ENCODE results near the gene CWC22. TPM values are rescaled to one million over a fixed set of nuclear protein-coding genes. Genes with fewer than 3 reads are reported as not detected.
"Not testable (repeated sequence)": the region's sequence is repeated elsewhere in the genome, so short reads cannot be mapped to it uniquely, and the experiment has no call there.

CWC22 gene
- total RNA-seq, 2 experiments from 2014 or later = 21.1 to 23.6 TPM

- Mint-ChIP-seq H3K36me3 (peaks cover 37% of the 10 kb centered on the region), H3K27ac (peak overlapping the region; percentile 38), H3K9me3 (no peaks in the 10 kb centered on the region), H3K4me3 (no peak overlapping the region), H3K27me3 (no peaks in the 10 kb centered on the region), H3K4me1 (ENCODE audit: low read depth) (peaks cover 6% of the 10 kb centered on the region)
- intact Hi-C loops (cut with micrococcal nuclease) = loop anchor here (5.0 kb wide), 1 partner anchor 44 kb away; the partner anchor contains the start of gene CWC22
- ChIA-PET CTCF (no interaction called here), POLR2A (no interaction called here)
- DNase-seq = no peak
These were observed 43.5 kb downstream of the CWC22 start for GRCh38 chr2:179963626-179964025.

DNA sequence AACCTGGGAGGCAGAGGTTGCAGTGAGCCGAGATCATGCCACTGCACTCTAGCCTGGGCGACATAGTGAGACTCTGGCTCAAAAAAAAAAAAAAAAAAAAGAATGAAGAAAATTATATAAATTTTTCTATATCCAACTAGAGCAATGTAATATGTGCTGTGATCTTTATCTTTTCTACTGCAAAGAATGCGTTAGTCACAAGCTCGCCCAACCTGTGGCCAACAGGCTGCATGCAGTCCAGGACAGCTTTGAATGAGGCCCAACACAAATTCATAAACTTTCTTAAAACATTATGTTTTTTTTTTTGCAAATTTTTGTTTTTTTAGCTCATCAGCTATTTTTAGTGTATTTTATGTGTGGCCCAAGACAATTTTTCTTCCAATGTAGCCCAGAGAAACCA, 48.8 kb downstream of the CWC22 start:
- H3K27me3 Mint-ChIP-seq; DNase-seq; H3K27ac Mint-ChIP-seq; POLR2A ChIA-PET; H3K9me3 Mint-ChIP-seq; CTCF ChIA-PET; H3K4me1 Mint-ChIP-seq (ENCODE audit: low read depth); H3K4me3 Mint-ChIP-seq; intact Hi-C loops (cut with micrococcal nuclease): not testable (repeated sequence)
- H3K36me3 Mint-ChIP-seq = peaks cover 20% of the 10 kb centered on the region

- POLR2A ChIA-PET = no interaction called here
- H3K36me3 Mint-ChIP-seq = peaks cover 36% of the 10 kb centered on the region
- intact Hi-C loops (cut with micrococcal nuclease) = no loop called here
These were observed 53.1 kb downstream of the CWC22 start for GRCh38 chr2:179954026-179954425.

GRCh38 chr2:179953359-179953758, 53.7 kb downstream of the CWC22 start:
- Mint-ChIP-seq H3K4me1 (ENCODE audit: low read depth) (no peaks in the 10 kb centered on the region), H3K9me3 (no peaks in the 10 kb centered on the region), H3K36me3 (peaks cover 41% of the 10 kb centered on the region), H3K27me3 (no peaks in the 10 kb centered on the region), H3K27ac (no peak overlapping the region), H3K4me3 (no peak overlapping the region)
- intact Hi-C loops (cut with micrococcal nuclease) = no loop called here
- no peak for DNase-seq
- CTCF ChIA-PET = no interaction called here
- POLR2A ChIA-PET = no interaction called here

More at GRCh38 chr2:179954026-179954425, 53.1 kb downstream of the CWC22 start:
- H3K27me3 Mint-ChIP-seq = no peaks in the 10 kb centered on the region
- CTCF ChIA-PET = no interaction called here
- no peaks in the 10 kb centered on the region for H3K4me1 Mint-ChIP-seq (ENCODE audit: low read depth)
- no peak overlapping the region for H3K4me3 Mint-ChIP-seq
- DNase-seq = no peak
- H3K27ac Mint-ChIP-seq = no peak overlapping the region
- H3K9me3 Mint-ChIP-seq = no peaks in the 10 kb centered on the region

DNA sequence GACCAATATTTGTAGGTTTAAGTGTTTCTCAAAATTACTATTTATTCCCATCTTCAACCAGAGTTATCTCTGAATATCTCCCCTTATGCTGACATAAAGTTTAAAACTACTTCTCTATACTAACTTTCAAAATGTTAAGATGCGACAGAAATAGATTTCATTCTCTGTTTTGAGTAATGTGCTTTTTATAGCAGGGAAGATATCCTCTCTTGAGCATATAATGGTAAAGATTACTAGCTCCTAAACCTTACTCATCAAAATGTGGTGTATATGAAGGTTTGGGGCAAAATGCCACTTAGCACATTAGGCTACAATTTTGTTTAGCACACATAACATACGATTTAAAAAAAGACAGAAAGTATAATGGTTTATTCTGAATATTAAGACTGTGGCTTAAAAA, 54.4 kb downstream of the CWC22 start:
- H3K9me3 Mint-ChIP-seq = no peaks in the 10 kb centered on the region
- H3K36me3 Mint-ChIP-seq = peaks cover 43% of the 10 kb centered on the region
- H3K4me1 Mint-ChIP-seq (ENCODE audit: low read depth) = no peaks in the 10 kb centered on the region
- no peaks in the 10 kb centered on the region for H3K27me3 Mint-ChIP-seq
- intact Hi-C loops (cut with micrococcal nuclease) = no loop called here
- ChIA-PET POLR2A (no interaction called here), CTCF (no interaction called here)
- no peak overlapping the region for H3K27ac Mint-ChIP-seq
- H3K4me3 Mint-ChIP-seq = no peak overlapping the region
- DNase-seq = no peak

GRCh38 chr2:179951680-179952079, 55.4 kb downstream of the CWC22 start:
- no peaks in the 10 kb centered on the region for H3K4me1 Mint-ChIP-seq (ENCODE audit: low read depth)
- H3K4me3 Mint-ChIP-seq = no peak overlapping the region
- no peaks in the 10 kb centered on the region for H3K27me3 Mint-ChIP-seq
- no peak for DNase-seq
- ChIA-PET POLR2A (no interaction called here), CTCF (no interaction called here)
- no peak overlapping the region for H3K27ac Mint-ChIP-seq
- H3K9me3 Mint-ChIP-seq = no peaks in the 10 kb centered on the region
- intact Hi-C loops (cut with micrococcal nuclease) = no loop called here
- H3K36me3 Mint-ChIP-seq = peaks cover 41% of the 10 kb centered on the region

DNA sequence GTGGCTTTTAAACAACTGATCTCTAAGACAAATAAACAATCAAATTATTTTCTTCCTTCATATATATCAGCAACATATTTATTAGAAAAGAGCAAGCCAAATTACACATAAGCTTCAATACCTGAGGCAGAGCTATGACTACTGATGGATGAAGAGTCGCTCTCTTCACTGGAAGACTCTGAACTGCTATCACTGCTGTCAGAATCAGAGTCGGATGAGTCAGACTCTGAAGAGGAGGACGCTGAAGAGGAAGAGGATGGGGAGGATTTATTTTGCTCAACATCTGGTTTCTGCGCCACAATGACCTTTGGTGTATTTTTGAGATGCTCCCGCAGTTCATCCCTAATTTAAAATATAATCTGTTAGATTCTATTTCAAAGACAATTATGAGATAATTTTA, 56.7 kb downstream of the CWC22 start:
- H3K4me3 Mint-ChIP-seq = no peak overlapping the region
- no peak overlapping the region for H3K27ac Mint-ChIP-seq
- no peaks in the 10 kb centered on the region for H3K27me3 Mint-ChIP-seq
- ChIA-PET CTCF (no interaction called here), POLR2A (no interaction called here)
- H3K4me1 Mint-ChIP-seq (ENCODE audit: low read depth) = no peaks in the 10 kb centered on the region
- H3K36me3 Mint-ChIP-seq = peaks cover 43% of the 10 kb centered on the region
- DNase-seq = no peak
- intact Hi-C loops (cut with micrococcal nuclease) = no loop called here
- H3K9me3 Mint-ChIP-seq = no peaks in the 10 kb centered on the region

DNA sequence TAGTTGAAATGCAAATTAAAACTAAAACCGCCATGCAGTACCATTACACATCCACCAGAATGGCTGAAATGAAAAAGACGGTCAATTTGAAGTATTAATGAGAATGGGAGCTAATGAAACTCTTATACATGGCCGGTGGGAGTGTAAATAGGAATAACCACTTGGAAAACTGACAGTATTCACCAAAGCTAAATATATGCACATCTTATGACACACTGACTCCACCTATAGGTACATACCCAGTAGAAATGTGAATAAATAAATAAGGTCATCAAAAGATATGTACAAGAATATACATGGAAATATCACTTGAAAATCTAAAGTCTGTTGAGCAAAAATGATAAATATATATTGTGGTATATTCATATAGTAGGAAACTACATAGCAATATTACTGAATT, 57.7 kb downstream of the CWC22 start:
- H3K9me3 Mint-ChIP-seq = no peaks in the 10 kb centered on the region
- no peak overlapping the region for H3K27ac Mint-ChIP-seq
- H3K4me3 Mint-ChIP-seq = no peak overlapping the region
- no peaks in the 10 kb centered on the region for H3K27me3 Mint-ChIP-seq
- intact Hi-C loops (cut with micrococcal nuclease) = no loop called here
- H3K4me1 Mint-ChIP-seq (ENCODE audit: low read depth) = no peaks in the 10 kb centered on the region
- POLR2A ChIA-PET = no interaction called here
- no peak for DNase-seq
- peaks cover 45% of the 10 kb centered on the region for H3K36me3 Mint-ChIP-seq
- CTCF ChIA-PET = no interaction called here

- H3K27ac Mint-ChIP-seq = no peak overlapping the region
These were observed 59.0 kb downstream of the CWC22 start for GRCh38 chr2:179948058-179948457.

GRCh38 chr2:179946810-179947615, 60.1 kb downstream of the CWC22 start:
- DNase-seq = no peak
- ChIA-PET POLR2A (no interaction called here), CTCF (no interaction called here)
- Mint-ChIP-seq H3K4me1 (ENCODE audit: low read depth) (no peaks in the 10 kb centered on the region), H3K4me3 (no peak overlapping the region), H3K27ac (no peak overlapping the region), H3K27me3 (no peaks in the 10 kb centered on the region), H3K9me3 (no peaks in the 10 kb centered on the region), H3K36me3 (peaks cover 43% of the 10 kb centered on the region)
- intact Hi-C loops (cut with micrococcal nuclease) = no loop called here

More at GRCh38 chr2:179948058-179948457, 59.0 kb downstream of the CWC22 start:
- intact Hi-C loops (cut with micrococcal nuclease) = no loop called here
- Mint-ChIP-seq H3K4me1 (ENCODE audit: low read depth) (no peaks in the 10 kb centered on the region), H3K36me3 (peaks cover 46% of the 10 kb centered on the region), H3K9me3 (no peaks in the 10 kb centered on the region), H3K4me3 (no peak overlapping the region), H3K27me3 (no peaks in the 10 kb centered on the region)
- POLR2A ChIA-PET = no interaction called here
- CTCF ChIA-PET = no interaction called here
- DNase-seq = no peak

DNA sequence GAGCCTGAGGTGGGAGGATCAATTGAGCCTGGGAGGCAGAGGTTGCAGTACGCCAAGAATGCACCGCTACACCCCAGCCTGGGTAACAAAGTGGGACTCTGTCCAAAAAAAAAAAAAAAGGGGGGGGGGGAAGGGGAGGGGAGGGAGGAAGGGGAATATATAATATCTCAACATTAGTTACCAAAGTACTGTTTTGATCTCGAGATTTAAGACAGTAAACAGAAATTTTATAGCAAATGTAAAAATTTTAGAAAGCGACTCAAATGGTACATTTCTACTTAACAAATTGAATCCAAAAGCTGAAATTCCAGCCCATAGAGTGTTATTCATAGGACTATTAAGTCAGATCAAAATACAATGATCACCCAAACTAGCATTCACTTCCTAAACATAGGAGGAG, 60.8 kb downstream of the CWC22 start:
- Mint-ChIP-seq H3K36me3 (peaks cover 38% of the 10 kb centered on the region), H3K4me1 (ENCODE audit: low read depth) (no peaks in the 10 kb centered on the region), H3K27me3 (no peaks in the 10 kb centered on the region), H3K9me3 (no peaks in the 10 kb centered on the region), H3K4me3 (no peak overlapping the region), H3K27ac (no peak overlapping the region)
- POLR2A ChIA-PET = no interaction called here
- no peak for DNase-seq
- intact Hi-C loops (cut with micrococcal nuclease) = no loop called here
- CTCF ChIA-PET = no interaction called here

GRCh38 chr2:179939259-179939658, 67.8 kb downstream of the CWC22 start:
- H3K27ac Mint-ChIP-seq = no peak overlapping the region
- ChIA-PET CTCF (no interaction called here), POLR2A (no interaction called here)
- no peaks in the 10 kb centered on the region for H3K27me3 Mint-ChIP-seq
- no peak overlapping the region for H3K4me3 Mint-ChIP-seq
- H3K36me3 Mint-ChIP-seq = peaks cover 26% of the 10 kb centered on the region
- H3K4me1 Mint-ChIP-seq (ENCODE audit: low read depth) = no peaks in the 10 kb centered on the region
- intact Hi-C loops (cut with micrococcal nuclease) = no loop called here
- DNase-seq = no peak
- H3K9me3 Mint-ChIP-seq = no peaks in the 10 kb centered on the region

GRCh38 chr2:179938026-179938425, 69.1 kb downstream of the CWC22 start:
- intact Hi-C loops (cut with micrococcal nuclease) = no loop called here
- ChIA-PET POLR2A (interaction anchor here (0.7 kb wide), 1 partner anchor 45 kb away, joined by 3 read pairs; no protein-coding TSS in a partner anchor), CTCF (no interaction called here)
- H3K9me3 Mint-ChIP-seq = no peaks in the 10 kb centered on the region
- H3K27me3 Mint-ChIP-seq = no peaks in the 10 kb centered on the region
- peaks cover 32% of the 10 kb centered on the region for H3K36me3 Mint-ChIP-seq
- no peak overlapping the region for H3K4me3 Mint-ChIP-seq
- no peak overlapping the region for H3K27ac Mint-ChIP-seq
- no peak for DNase-seq
- H3K4me1 Mint-ChIP-seq (ENCODE audit: low read depth) = no peaks in the 10 kb centered on the region
